HepG2 (cell line): ENCODE data around the gene ANKRD60. TPM values are rescaled to one million over a fixed set of nuclear protein-coding genes. Genes with fewer than 3 reads are reported as not detected.

Experiments
- ATAC-seq: fragments of 200-7000 bp; cut with Tn5 transposase; 3 replicates; pipeline ENCODE4 v1.9.1; 2020; ENCODE audit warnings: mild to moderate bottlenecking, moderate library complexity
- BruUV-seq: library from RNA; stranded (reverse); fragments of 400-500 nt; replicated peaks from 2 replicates; lab custom pipeline; 2021; lab: Mats Ljungman, UMichigan
- CTCF ChIA-PET: fragments of 300-600 bp; formaldehyde crosslinking; extraction: SDS; loops from one replicate; lab custom pipeline; 2021; ENCODE audit warnings: low total read pairs, inconsistent platforms, low intra/inter-chr PET ratio; lab: Yijun Ruan, JAX
- POLR2A ChIA-PET: fragments of 350-600 bp; sonication (Branson Sonifier 250); formaldehyde crosslinking; loops from one replicate; lab custom pipeline; 2020; ENCODE audit warnings: antibody characterized with exemption, inconsistent platforms; lab: Yijun Ruan, JAX
- DNase-seq: peaks from one replicate; pipeline ENCODE4 v3.0.0-alpha.2; 2015; ENCODE audit warnings: low spot score
- FAIRE-seq: peaks from 3 replicates; lab custom pipeline; 2011; peaks lifted over from hg19 to GRCh38; lab: Jason Lieb, UNC
- H2AFZ ChIP-seq: one replicate; pipeline ENCODE4 v1.6.1; 2011; ENCODE audit warnings: low read length, inconsistent platforms
- H3K27ac ChIP-seq: fragments of 300-600 bp; 3 replicates; pipeline ENCODE4 v1.8.0; 2011; ENCODE audit warnings: mixed run types, mild to moderate bottlenecking, mixed read lengths, low read length, inconsistent platforms; ENCODE audit not compliant: insufficient read depth; ENCODE audit errors: extremely low read length
- H3K27me3 ChIP-seq, 2 experiments: fragments of 200-600 bp in 1 of 2; 2 replicates in 1 of 2; 3 replicates in 1 of 2; pipeline versions ENCODE4 v1.6.0 to v1.8.0; 2011; ENCODE audit warnings: low read length in 2 of 2, mild to moderate bottlenecking in 2 of 2, moderate library complexity in 2 of 2, inconsistent platforms in 1 of 2; ENCODE audit not compliant: insufficient read depth in 2 of 2, control insufficient read depth in 1 of 2
- H3K36me3 ChIP-seq, 2 experiments: fragments of 200-600 bp in 1 of 2; replicated peaks in 1 of 2; 2 replicates in 1 of 2; 3 replicates in 1 of 2; pipeline versions ENCODE4 v1.5.1 to v1.8.0; 2011; ENCODE audit warnings: low read length in 2 of 2, inconsistent platforms in 1 of 2; ENCODE audit not compliant: insufficient read depth in 2 of 2, control insufficient read depth in 1 of 2
- H3K4me1 ChIP-seq: 2 replicates; pipeline ENCODE4 v1.5.1; 2012; ENCODE audit warnings: low read length, inconsistent platforms; ENCODE audit not compliant: insufficient read depth
- H3K4me2 ChIP-seq: 2 replicates; pipeline ENCODE4 v1.6.0; 2011; ENCODE audit warnings: low read depth, low read length, inconsistent platforms
- H3K4me3 ChIP-seq, 3 experiments: fragments of 200-600 bp in 1 of 3; sonication (generic), shearing (Covaris generic) in 1 of 3; replicated peaks in 1 of 3; 2 replicates each; pipeline ENCODE4 v1.5.1; 2011 to 2016; ENCODE audit warnings: low read length in 3 of 3, inconsistent platforms in 2 of 3, low read depth in 2 of 3, mild to moderate bottlenecking in 2 of 3, control low read depth in 1 of 3, mixed read lengths in 1 of 3; ENCODE audit not compliant: insufficient read depth in 1 of 3
- H3K79me2 ChIP-seq: one replicate; pipeline ENCODE4 v1.6.1; 2011; ENCODE audit warnings: low read length, inconsistent platforms; ENCODE audit not compliant: insufficient read depth
- H3K9ac ChIP-seq: 2 replicates; pipeline ENCODE4 v1.6.0; 2011; ENCODE audit warnings: mild to moderate bottlenecking, low read depth, low read length, inconsistent platforms; ENCODE audit not compliant: insufficient read depth
- H3K9me3 ChIP-seq: 2 replicates; pipeline ENCODE4 v1.5.1; 2012; ENCODE audit warnings: mild to moderate bottlenecking, low read length
- H4K20me1 ChIP-seq: 2 replicates; pipeline ENCODE4 v1.6.0; 2011; ENCODE audit warnings: inconsistent platforms, mild to moderate bottlenecking, low read length, moderate library complexity; ENCODE audit not compliant: insufficient read depth
- BHLHE40 ChIP-seq: IDR thresholded peaks from 2 replicates; pipeline ENCODE4 v1.6.1; 2011; ENCODE audit warnings: low read length, improper control_type of control experiment
- KLF9 ChIP-seq: IDR thresholded peaks from 2 replicates; pipeline ENCODE4 v1.6.1; 2016; ENCODE audit warnings: low read depth
- MED8 ChIP-seq: sonication (generic); formaldehyde crosslinking; IDR thresholded peaks from 2 replicates; pipeline ENCODE4 v1.8.1; 2023; ENCODE audit warnings: mild to moderate bottlenecking, missing genetic modification reagents; ENCODE audit not compliant: insufficient replicate concordance
- POLR2G ChIP-seq: fragments of 200-400 bp; formaldehyde crosslinking; IDR thresholded peaks from 2 replicates; pipeline ENCODE4 v1.6.1; 2018; ENCODE audit warnings: mild to moderate bottlenecking, low read depth, low read length, moderate library complexity
- U2AF1 ChIP-seq: fragments of 200-400 bp; formaldehyde crosslinking; optimal IDR thresholded peaks from 2 replicates; pipeline ENCODE3; 2017; ENCODE audit warnings: mild to moderate bottlenecking, low read depth, low read length
- ZFAT ChIP-seq: sonication (generic); formaldehyde crosslinking; conservative IDR thresholded peaks from 2 replicates; pipeline ENCODE4 v1.8.1; 2023; ENCODE audit warnings: missing genetic modification reagents, inconsistent platforms
- ZNF121 ChIP-seq: sonication (generic); formaldehyde crosslinking; IDR thresholded peaks from 2 replicates; pipeline ENCODE4 v1.5.0; 2020; ENCODE audit warnings: mild to moderate bottlenecking, missing genetic modification reagents
- ZNF3 ChIP-seq: IDR thresholded peaks from 2 replicates; pipeline ENCODE4 v1.7.0; 2017; ENCODE audit warnings: inconsistent platforms
- WGBS: methylation state at CpG from one replicate; pipeline ENCODE4 v1.1.6; 2017; ENCODE audit warnings: low lambda C conversion rate; 5-methylcytosine and 5-hydroxymethylcytosine counted together
- in situ Hi-C: cut with HindIII; loops from 2 replicates; pipeline ENCODE4 v1.10.0; 2017; ENCODE audit warnings: low pct_unique_long_range_greater_than_20kb; ENCODE audit not compliant: extremely low pct_ligation_motif_present
- intact Hi-C: fragments of 100-400 bp; cut with micrococcal nuclease; formaldehyde crosslinking; loops from one replicate; pipeline ENCODE4 v1.10.0; 2022; ENCODE audit not compliant: unreplicated experiment
- polyA plus RNA-seq, 8 experiments: library from polyadenylated mRNA; depleted of rRNA in 3 of 8; stranded (reverse) in 7 of 8; unstranded in 1 of 8; fragments of >200 nt; fragmentation: Illumina TruSeq in 4 of 8; extraction: Trizol in 4 of 8; gene quantifications; 2 replicates each; pipeline versions ENCODE4 v1.2.1 to v1.2.3, GENCODE V29; 2011 to 2016; ENCODE audit warnings: low read depth in 4 of 8, missing spikeins in 1 of 8, mixed read lengths in 1 of 8; ENCODE audit not compliant: insufficient read depth in 1 of 8
- total RNA-seq, 5 experiments: library from RNA; depleted of rRNA; stranded (reverse); fragments of >200 nt; fragmentation: Illumina TruSeq; extraction: Trizol; gene quantifications; 2 replicates each; pipeline ENCODE4 v1.2.3, GENCODE V29; 2016; ENCODE audit warnings: low read depth in 1 of 5
- TF ChIP-seq, protein P1 (sequence below): sonication (generic); formaldehyde crosslinking; IDR thresholded peaks from 2 replicates; pipeline ENCODE4 v1.9.0; 2021; ENCODE audit warnings: mild to moderate bottlenecking, missing genetic modification reagents
- TF ChIP-seq, protein P2 (sequence below), 2 experiments: fragments of 450-650 bp in 1 of 2; sonication (generic) in 1 of 2; formaldehyde crosslinking; IDR thresholded peaks; 2 replicates each; pipeline versions ENCODE4 v1.5.0 to v1.8.0; 2020 to 2022; ENCODE audit warnings: mild to moderate bottlenecking in 1 of 2, missing genetic modification reagents in 1 of 2

Gene ANKRD60
- total and polyA plus RNA-seq, 2 of the 13 experiments (the other 11 are each of a cell fraction or from before 2014, with no cell fraction given), result not detected

DNA sequence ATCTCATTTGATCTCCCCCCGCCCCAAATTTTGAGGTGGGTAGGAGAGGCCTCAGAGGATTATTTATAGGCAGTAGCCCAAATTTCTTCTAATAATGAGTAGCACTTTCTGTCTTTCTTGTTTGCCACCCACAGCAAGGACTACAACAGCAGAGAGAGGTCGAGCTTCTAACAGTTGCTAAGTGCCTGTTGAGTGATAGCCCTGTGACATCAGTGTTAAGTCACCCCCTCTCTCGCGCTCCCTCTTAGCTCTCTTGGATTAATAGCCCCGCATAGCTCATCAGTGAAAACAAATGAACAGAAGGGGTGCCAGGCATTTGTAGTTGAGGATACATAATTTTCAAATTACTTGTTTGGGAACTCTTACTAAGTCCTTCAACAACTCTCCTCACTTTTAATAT lies 3.5 kb downstream of the ANKRD60 start:
- no peak overlapping the region for H3K27ac ChIP-seq
- no TSS peak for BruUV-seq
- 16% methylated on average over 5 of the region's 5 CpGs for WGBS
- no peak overlapping the region for H2AFZ ChIP-seq
- in situ Hi-C loops (loop anchor here (25.0 kb wide), 1 partner anchor 838 kb away; the partner anchor contains the start of gene RBM38), intact Hi-C loops (no loop called here)
- H3K4me2 ChIP-seq, result no peak overlapping the region
- no peaks in the 10 kb centered on the region for H4K20me1 ChIP-seq
- H3K79me2 ChIP-seq, result no peaks in the 10 kb centered on the region
- H3K4me3 ChIP-seq, result no peak overlapping the region
- H3K9me3 ChIP-seq, result peaks cover under 1% of the 10 kb centered on the region; the same call in 1 of the 2 replicates
- CTCF ChIA-PET, result no interaction called here
- ATAC-seq, result no peak
- POLR2A ChIA-PET, result no interaction called here
- H3K27me3 ChIP-seq, result peaks cover 9 to 77% of the 10 kb centered on the region in 2 experiments; a peak in 4 of 5 replicates
- H3K9ac ChIP-seq, result no peak overlapping the region
- no peaks in the 10 kb centered on the region for H3K4me1 ChIP-seq
- TF ChIP-seq MED8 (CRISPR knock-in tag), result no peak
- no peak for TF ChIP-seq POLR2G
- no peak for TF ChIP-seq KLF9
- no peak for TF ChIP-seq U2AF1
- TF ChIP-seq, protein P1, sequence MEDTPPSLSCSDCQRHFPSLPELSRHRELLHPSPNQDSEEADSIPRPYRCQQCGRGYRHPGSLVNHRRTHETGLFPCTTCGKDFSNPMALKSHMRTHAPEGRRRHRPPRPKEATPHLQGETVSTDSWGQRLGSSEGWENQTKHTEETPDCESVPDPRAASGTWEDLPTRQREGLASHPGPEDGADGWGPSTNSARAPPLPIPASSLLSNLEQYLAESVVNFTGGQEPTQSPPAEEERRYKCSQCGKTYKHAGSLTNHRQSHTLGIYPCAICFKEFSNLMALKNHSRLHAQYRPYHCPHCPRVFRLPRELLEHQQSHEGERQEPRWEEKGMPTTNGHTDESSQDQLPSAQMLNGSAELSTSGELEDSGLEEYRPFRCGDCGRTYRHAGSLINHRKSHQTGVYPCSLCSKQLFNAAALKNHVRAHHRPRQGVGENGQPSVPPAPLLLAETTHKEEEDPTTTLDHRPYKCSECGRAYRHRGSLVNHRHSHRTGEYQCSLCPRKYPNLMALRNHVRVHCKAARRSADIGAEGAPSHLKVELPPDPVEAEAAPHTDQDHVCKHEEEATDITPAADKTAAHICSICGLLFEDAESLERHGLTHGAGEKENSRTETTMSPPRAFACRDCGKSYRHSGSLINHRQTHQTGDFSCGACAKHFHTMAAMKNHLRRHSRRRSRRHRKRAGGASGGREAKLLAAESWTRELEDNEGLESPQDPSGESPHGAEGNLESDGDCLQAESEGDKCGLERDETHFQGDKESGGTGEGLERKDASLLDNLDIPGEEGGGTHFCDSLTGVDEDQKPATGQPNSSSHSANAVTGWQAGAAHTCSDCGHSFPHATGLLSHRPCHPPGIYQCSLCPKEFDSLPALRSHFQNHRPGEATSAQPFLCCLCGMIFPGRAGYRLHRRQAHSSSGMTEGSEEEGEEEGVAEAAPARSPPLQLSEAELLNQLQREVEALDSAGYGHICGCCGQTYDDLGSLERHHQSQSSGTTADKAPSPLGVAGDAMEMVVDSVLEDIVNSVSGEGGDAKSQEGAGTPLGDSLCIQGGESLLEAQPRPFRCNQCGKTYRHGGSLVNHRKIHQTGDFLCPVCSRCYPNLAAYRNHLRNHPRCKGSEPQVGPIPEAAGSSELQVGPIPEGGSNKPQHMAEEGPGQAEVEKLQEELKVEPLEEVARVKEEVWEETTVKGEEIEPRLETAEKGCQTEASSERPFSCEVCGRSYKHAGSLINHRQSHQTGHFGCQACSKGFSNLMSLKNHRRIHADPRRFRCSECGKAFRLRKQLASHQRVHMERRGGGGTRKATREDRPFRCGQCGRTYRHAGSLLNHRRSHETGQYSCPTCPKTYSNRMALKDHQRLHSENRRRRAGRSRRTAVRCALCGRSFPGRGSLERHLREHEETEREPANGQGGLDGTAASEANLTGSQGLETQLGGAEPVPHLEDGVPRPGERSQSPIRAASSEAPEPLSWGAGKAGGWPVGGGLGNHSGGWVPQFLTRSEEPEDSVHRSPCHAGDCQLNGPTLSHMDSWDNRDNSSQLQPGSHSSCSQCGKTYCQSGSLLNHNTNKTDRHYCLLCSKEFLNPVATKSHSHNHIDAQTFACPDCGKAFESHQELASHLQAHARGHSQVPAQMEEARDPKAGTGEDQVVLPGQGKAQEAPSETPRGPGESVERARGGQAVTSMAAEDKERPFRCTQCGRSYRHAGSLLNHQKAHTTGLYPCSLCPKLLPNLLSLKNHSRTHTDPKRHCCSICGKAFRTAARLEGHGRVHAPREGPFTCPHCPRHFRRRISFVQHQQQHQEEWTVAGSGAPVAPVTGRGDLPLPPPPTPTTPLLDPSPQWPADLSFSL, result no peak
- TF ChIP-seq ZFAT (CRISPR knock-in tag), result no peak
- TF ChIP-seq BHLHE40, result no peak
- TF ChIP-seq, protein P2, sequence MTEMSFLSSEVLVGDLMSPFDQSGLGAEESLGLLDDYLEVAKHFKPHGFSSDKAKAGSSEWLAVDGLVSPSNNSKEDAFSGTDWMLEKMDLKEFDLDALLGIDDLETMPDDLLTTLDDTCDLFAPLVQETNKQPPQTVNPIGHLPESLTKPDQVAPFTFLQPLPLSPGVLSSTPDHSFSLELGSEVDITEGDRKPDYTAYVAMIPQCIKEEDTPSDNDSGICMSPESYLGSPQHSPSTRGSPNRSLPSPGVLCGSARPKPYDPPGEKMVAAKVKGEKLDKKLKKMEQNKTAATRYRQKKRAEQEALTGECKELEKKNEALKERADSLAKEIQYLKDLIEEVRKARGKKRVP (CRISPR knock-in tag; IDR thresholded peaks at IDR 0.05), result no peak
- TF ChIP-seq ZNF121, result no peak
- TF ChIP-seq ZNF3 (CRISPR knock-in tag), result no peak
- FAIRE-seq, result no peak
- no peaks in the 10 kb centered on the region for H3K36me3 ChIP-seq
- no peak for DNase-seq
